Thoracic aorta (tissue), 2 donors: Measurements from ENCODE around the gene F7. TPM values are rescaled to one million over a fixed set of nuclear protein-coding genes. Genes with fewer than 3 reads are reported as not detected.

Experiments used
- ATAC-seq: fragments of 150-250 bp; one replicate; pipeline ENCODE4 v1.8.0; 2017; ENCODE audit warnings: low read depth; ENCODE audit not compliant: insufficient number of reproducible peaks, low FRiP score
- DNase-seq: peaks from one replicate; pipeline ENCODE4 v3.0.0-alpha.2; 2020; ENCODE audit warnings: low spot score
- H3K27ac ChIP-seq, 2 donors: fragments of 200-600 bp; sonication (generic); 1 replicate in 1 of 2; 2 replicates in 1 of 2; pipeline ENCODE4 v1.5.1; 2016; ENCODE audit warnings: mild to moderate bottlenecking in 2 of 2, moderate library complexity in 2 of 2
- H3K27me3 ChIP-seq: fragments of 200-600 bp; sonication (generic); replicated peaks from 2 replicates; pipeline ENCODE4 v1.6.0; 2016; ENCODE audit warnings: mild to moderate bottlenecking; ENCODE audit not compliant: insufficient read depth
- H3K36me3 ChIP-seq: fragments of 200-600 bp; sonication (generic); one replicate; pipeline ENCODE4 v1.5.1; 2016
- H3K4me1 ChIP-seq, 2 donors: fragments of 200-600 bp; sonication (generic); 1 replicate in 1 of 2; 2 replicates in 1 of 2; pipeline versions ENCODE4 v1.5.1 to v1.6.0; 2016; ENCODE audit warnings: low read depth in 2 of 2, mild to moderate bottlenecking in 1 of 2; ENCODE audit not compliant: control insufficient read depth in 1 of 2
- H3K4me3 ChIP-seq: fragments of 200-600 bp; sonication (generic); 2 replicates; pipeline ENCODE4 v1.5.1; 2016; ENCODE audit warnings: mild to moderate bottlenecking
- H3K9me3 ChIP-seq: fragments of 200-600 bp; sonication (generic); 2 replicates; pipeline ENCODE4 v1.5.1; 2016
- CTCF ChIP-seq: fragments of 200-600 bp; sonication (generic); IDR thresholded peaks from one replicate; pipeline ENCODE4 v1.5.1; 2019; ENCODE audit warnings: antibody characterized with exemption
- total RNA-seq, 2 donors: library from RNA; depleted of rRNA; stranded (reverse); fragments of >200 nt; gene quantifications; one replicate each; pipeline versions ENCODE4 v1.1.0 to v1.2.3, GENCODE V29; 2016

F7 gene
- total RNA-seq, 2 donors from 2014 or later = not detected

- no peak overlapping the region for H3K27ac ChIP-seq
- H3K36me3 ChIP-seq = no peaks in the 10 kb centered on the region
- no peaks in the 10 kb centered on the region for H3K4me1 ChIP-seq
- no peak for TF ChIP-seq CTCF
- no peak overlapping the region for H3K4me3 ChIP-seq
- no peak for ATAC-seq
- no peak for DNase-seq
- H3K27me3 ChIP-seq = no peaks in the 10 kb centered on the region
- no peaks in the 10 kb centered on the region for H3K9me3 ChIP-seq
Measured at GRCh38 chr13:113116206-113116800, 10.7 kb downstream of the F7 start.

- DNase-seq (no peak), ATAC-seq (no peak)
- H3K4me3 ChIP-seq = no peak overlapping the region
- H3K36me3 ChIP-seq = no peaks in the 10 kb centered on the region
- H3K27me3 ChIP-seq = no peaks in the 10 kb centered on the region
- peaks cover 0 to under 1% of the 10 kb centered on the region in 2 donors for H3K4me1 ChIP-seq
- H3K27ac ChIP-seq = no peak overlapping the region
- TF ChIP-seq CTCF = no peak
- H3K9me3 ChIP-seq = no peaks in the 10 kb centered on the region
Measured at GRCh38 chr13:113116871-113117271, 11.3 kb downstream of the F7 start.

- H3K4me3 ChIP-seq = no peak overlapping the region
- ATAC-seq (no peak), DNase-seq (no peak)
- H3K36me3 ChIP-seq = no peaks in the 10 kb centered on the region
- no peaks in the 10 kb centered on the region for H3K9me3 ChIP-seq
- no peak overlapping the region for H3K27ac ChIP-seq
- peaks cover 0 to 6% of the 10 kb centered on the region in 2 donors for H3K4me1 ChIP-seq
- H3K27me3 ChIP-seq = no peaks in the 10 kb centered on the region
- no peak for TF ChIP-seq CTCF
Measured at GRCh38 chr13:113117335-113117872, 11.8 kb downstream of the F7 start.

- H3K36me3 ChIP-seq = no peaks in the 10 kb centered on the region
- DNase-seq = no peak
- no peaks in the 10 kb centered on the region for H3K27me3 ChIP-seq
- H3K4me3 ChIP-seq = no peak overlapping the region
- H3K4me1 ChIP-seq = peaks cover 0 to 11% of the 10 kb centered on the region in 2 donors
- H3K9me3 ChIP-seq = no peaks in the 10 kb centered on the region
- no peak for TF ChIP-seq CTCF
- H3K27ac ChIP-seq = no peak overlapping the region
- no peak for ATAC-seq
Measured at GRCh38 chr13:113117911-113118260, 12.3 kb downstream of the F7 start.

GRCh38 chr13:113118261-113119021, 12.8 kb downstream of the F7 start:
- no peaks in the 10 kb centered on the region for H3K9me3 ChIP-seq
- ATAC-seq (no peak), DNase-seq (no peak)
- no peak overlapping the region for H3K27ac ChIP-seq
- TF ChIP-seq CTCF = no peak
- peaks cover 0 to 16% of the 10 kb centered on the region in 2 donors for H3K4me1 ChIP-seq
- H3K27me3 ChIP-seq = no peaks in the 10 kb centered on the region
- no peak overlapping the region for H3K4me3 ChIP-seq
- no peaks in the 10 kb centered on the region for H3K36me3 ChIP-seq
